ENCODE data around the gene ZNF582. TPM values are rescaled to one million over a fixed set of nuclear protein-coding genes. Genes with fewer than 3 reads are reported as not detected.
A peak's percentile ranks its signal among the peaks of the same experiment; 100 is the strongest.
"Not testable (repeated sequence)": the region's sequence is repeated elsewhere in the genome, so short reads cannot be mapped to it uniquely, and the experiment has no call there.

Gene ZNF582
- total RNA-seq, 1 donor from 2014 or later = 1.1 TPM

GRCh38 chr19:56350416-56351045, 42.8 kb downstream of the ZNF582 start:
- Histone ChIP-seq H3K27me3 (ENCODE audit: control insufficient read depth, insufficient read depth, low read length) (no peaks in the 10 kb centered on the region), H3K36me3 (ENCODE audit: control insufficient read depth, insufficient read depth, low read length) (no peaks in the 10 kb centered on the region), H3K4me3 (ENCODE audit: low read depth, low read length) (no peak overlapping the region)
- TF ChIP-seq, protein P1, sequence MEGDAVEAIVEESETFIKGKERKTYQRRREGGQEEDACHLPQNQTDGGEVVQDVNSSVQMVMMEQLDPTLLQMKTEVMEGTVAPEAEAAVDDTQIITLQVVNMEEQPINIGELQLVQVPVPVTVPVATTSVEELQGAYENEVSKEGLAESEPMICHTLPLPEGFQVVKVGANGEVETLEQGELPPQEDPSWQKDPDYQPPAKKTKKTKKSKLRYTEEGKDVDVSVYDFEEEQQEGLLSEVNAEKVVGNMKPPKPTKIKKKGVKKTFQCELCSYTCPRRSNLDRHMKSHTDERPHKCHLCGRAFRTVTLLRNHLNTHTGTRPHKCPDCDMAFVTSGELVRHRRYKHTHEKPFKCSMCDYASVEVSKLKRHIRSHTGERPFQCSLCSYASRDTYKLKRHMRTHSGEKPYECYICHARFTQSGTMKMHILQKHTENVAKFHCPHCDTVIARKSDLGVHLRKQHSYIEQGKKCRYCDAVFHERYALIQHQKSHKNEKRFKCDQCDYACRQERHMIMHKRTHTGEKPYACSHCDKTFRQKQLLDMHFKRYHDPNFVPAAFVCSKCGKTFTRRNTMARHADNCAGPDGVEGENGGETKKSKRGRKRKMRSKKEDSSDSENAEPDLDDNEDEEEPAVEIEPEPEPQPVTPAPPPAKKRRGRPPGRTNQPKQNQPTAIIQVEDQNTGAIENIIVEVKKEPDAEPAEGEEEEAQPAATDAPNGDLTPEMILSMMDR (IDR thresholded peaks at IDR 0.05; ENCODE audit: insufficient read depth, low read length, severe bottlenecking) = peak; percentile 67
- DNase-seq (ENCODE audit: low read depth) = peak; percentile 38
- FAIRE-seq = no peak

- no peak for FAIRE-seq
- H3K36me3 ChIP-seq (ENCODE audit: control insufficient read depth, insufficient read depth, low read length) = no peaks in the 10 kb centered on the region
- peak; percentile 11 for DNase-seq (ENCODE audit: low read depth)
- H3K27me3 ChIP-seq (ENCODE audit: control insufficient read depth, insufficient read depth, low read length) = no peaks in the 10 kb centered on the region
- TF ChIP-seq, protein P1 (IDR thresholded peaks at IDR 0.05; ENCODE audit: insufficient read depth, low read length, severe bottlenecking) = no peak
- H3K4me3 ChIP-seq (ENCODE audit: low read depth, low read length) = no peak overlapping the region
Measured at GRCh38 chr19:56348289-56348877, 45.0 kb downstream of the ZNF582 start.

DNA sequence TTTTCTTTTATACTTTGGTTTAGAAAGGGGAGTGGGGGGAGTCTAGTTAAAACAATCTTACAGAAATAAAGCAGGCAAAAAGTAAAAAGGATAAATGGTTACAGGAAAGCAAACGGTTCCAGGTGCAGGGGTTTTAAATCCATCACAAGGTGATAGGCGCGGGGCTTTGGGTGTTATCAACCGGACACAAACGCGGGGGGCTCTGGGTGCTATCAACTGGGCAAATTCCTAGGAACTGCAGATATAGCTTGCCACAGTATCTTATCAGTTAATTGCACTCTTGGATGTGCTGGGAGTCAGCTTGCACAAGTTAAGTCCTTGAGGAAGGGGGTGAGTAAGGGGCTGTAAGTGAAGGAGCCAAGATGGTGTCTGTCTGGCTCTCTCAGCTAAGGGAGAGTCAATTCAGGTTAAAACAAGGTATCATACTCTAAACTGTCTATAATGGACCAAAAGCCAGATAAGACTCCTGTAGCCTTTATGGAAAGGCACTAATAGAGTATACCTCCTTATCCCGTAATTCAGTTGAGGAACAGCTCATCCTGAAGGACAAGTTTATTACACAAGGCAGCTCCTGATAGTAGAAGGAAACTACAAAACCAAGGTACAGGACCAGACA, 46.1 kb downstream of the ZNF582 start:
- H3K27me3 ChIP-seq (ENCODE audit: control insufficient read depth, insufficient read depth, low read length) = no peaks in the 10 kb centered on the region
- no peak for FAIRE-seq
- TF ChIP-seq, protein P1 (IDR thresholded peaks at IDR 0.05; ENCODE audit: insufficient read depth, low read length, severe bottlenecking) = no peak
- H3K4me3 ChIP-seq (ENCODE audit: low read depth, low read length) = no peak overlapping the region
- H3K36me3 ChIP-seq (ENCODE audit: control insufficient read depth, insufficient read depth, low read length) = no peaks in the 10 kb centered on the region
- no peak for DNase-seq (ENCODE audit: low read depth)

GRCh38 chr19:56341948-56342347, 51.4 kb downstream of the ZNF582 start:
- Histone ChIP-seq H3K4me3 (ENCODE audit: low read depth, low read length) (no peak overlapping the region), H3K36me3 (ENCODE audit: control insufficient read depth, insufficient read depth, low read length) (no peaks in the 10 kb centered on the region), H3K27me3 (ENCODE audit: control insufficient read depth, insufficient read depth, low read length) (no peaks in the 10 kb centered on the region)
- no peak for DNase-seq (ENCODE audit: low read depth)
- TF ChIP-seq, protein P1 (IDR thresholded peaks at IDR 0.05; ENCODE audit: insufficient read depth, low read length, severe bottlenecking) = no peak
- FAIRE-seq = no peak

DNA sequence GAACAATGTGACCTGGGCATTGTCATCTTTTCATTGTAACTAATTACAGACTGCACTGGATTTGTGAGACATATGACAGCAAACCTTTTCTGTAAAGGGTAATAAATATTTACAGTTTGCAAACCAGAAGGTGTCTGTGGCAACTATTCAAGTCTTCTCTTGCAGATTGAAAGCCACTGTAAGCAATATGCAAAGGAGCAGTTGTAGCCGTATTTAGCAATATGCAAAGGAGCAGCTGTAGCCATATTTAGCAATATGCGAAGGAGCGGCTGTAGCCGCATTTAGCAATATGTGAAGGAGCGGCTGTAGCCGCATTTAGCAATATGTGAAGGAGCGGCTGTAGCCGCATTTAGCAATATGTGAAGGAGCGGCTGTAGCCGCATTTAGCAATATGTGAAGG, 54.3 kb downstream of the ZNF582 start:
- not testable (repeated sequence) for DNase-seq (ENCODE audit: low read depth); FAIRE-seq; H3K27me3 ChIP-seq (ENCODE audit: control insufficient read depth, insufficient read depth, low read length); H3K4me3 ChIP-seq (ENCODE audit: low read depth, low read length); H3K36me3 ChIP-seq (ENCODE audit: control insufficient read depth, insufficient read depth, low read length)

- not testable (repeated sequence) for H3K4me3 ChIP-seq (ENCODE audit: low read depth, low read length); FAIRE-seq; H3K36me3 ChIP-seq (ENCODE audit: control insufficient read depth, insufficient read depth, low read length); H3K27me3 ChIP-seq (ENCODE audit: control insufficient read depth, insufficient read depth, low read length); DNase-seq (ENCODE audit: low read depth)
Measured at GRCh38 chr19:56337077-56337476, 56.3 kb downstream of the ZNF582 start.

- not testable (repeated sequence) for FAIRE-seq
Measured at GRCh38 chr19:56335371-56335770, 58.0 kb downstream of the ZNF582 start.

More at GRCh38 chr19:56335371-56335770, 58.0 kb downstream of the ZNF582 start:
- not testable (repeated sequence) for H3K4me3 ChIP-seq (ENCODE audit: low read depth, low read length); H3K27me3 ChIP-seq (ENCODE audit: control insufficient read depth, insufficient read depth, low read length); DNase-seq (ENCODE audit: low read depth); H3K36me3 ChIP-seq (ENCODE audit: control insufficient read depth, insufficient read depth, low read length)
